ENCODE measurements around the gene LRRC4C. TPM values are rescaled to one million over a fixed set of nuclear protein-coding genes. Genes with fewer than 3 reads are reported as not detected.

The LRRC4C gene
- total RNA-seq, 1 experiment from 2014 or later, result not detected

GRCh38 chr11:40207416-40207815, 1252.0 kb downstream of the LRRC4C start:
- ChIA-PET CTCF (no interaction called here), POLR2A (ENCODE audit: unreplicated experiment) (no interaction called here)
- H3K27ac ChIP-seq (ENCODE audit: low read length), result no peak overlapping the region
- no peak overlapping the region for H3K4me3 ChIP-seq (ENCODE audit: low read length)
- no peaks in the 10 kb centered on the region for H4K20me1 ChIP-seq (ENCODE audit: low read length)
- H3K4me2 ChIP-seq (ENCODE audit: low read length), result no peak overlapping the region
- no peaks in the 10 kb centered on the region for H3K4me1 ChIP-seq (ENCODE audit: insufficient read depth, low read length)
- H3K9me2 ChIP-seq (replicated peaks; ENCODE audit: low read length), result no peaks in the 10 kb centered on the region
- ATAC-seq (no peak), DNase-seq (no peak)
- H3K79me2 ChIP-seq (ENCODE audit: low read length), result no peaks in the 10 kb centered on the region
- H3K36me3 ChIP-seq (ENCODE audit: low read depth, low read length), result no peaks in the 10 kb centered on the region
- H3K27me3 ChIP-seq (ENCODE audit: low read length), result peaks cover 4% of the 10 kb centered on the region; the same call in 1 of the 2 replicates
- no TSS peak for BruUV-seq (replicated peaks)
- H3F3A ChIP-seq (ENCODE audit: low read length, unreplicated experiment), result no peaks in the 10 kb centered on the region
- H2AFZ ChIP-seq (ENCODE audit: low read length), result no peak overlapping the region
- no peak overlapping the region for H3K9ac ChIP-seq (ENCODE audit: low read length)
- intact Hi-C loops (cut with micrococcal nuclease), result no loop called here
- TF ChIP-seq EZH2 (IDR thresholded peaks at IDR 0.05; ENCODE audit: low read length, unreplicated experiment) (no peak), EZH2phosphoT487 (IDR thresholded peaks at IDR 0.05; ENCODE audit: borderline replicate concordance, low read length) (no peak), CTCF (conservative IDR thresholded peaks at IDR 0.05; ENCODE audit: low read depth, low read length) (no peak)
- no peaks in the 10 kb centered on the region for H3K9me3 ChIP-seq (ENCODE audit: low read length)

- TF ChIP-seq EZH2phosphoT487 (IDR thresholded peaks at IDR 0.05; ENCODE audit: borderline replicate concordance, low read length), result no peak
- no peak for TF ChIP-seq CTCF (conservative IDR thresholded peaks at IDR 0.05; ENCODE audit: low read depth, low read length)
- TF ChIP-seq EZH2 (IDR thresholded peaks at IDR 0.05; ENCODE audit: low read length, unreplicated experiment), result no peak
- Histone ChIP-seq H3K27me3 (ENCODE audit: low read length) (peaks cover 4% of the 10 kb centered on the region; the same call in 1 of the 2 replicates), H3K4me3 (ENCODE audit: low read length) (no peak overlapping the region), H3K9me2 (replicated peaks; ENCODE audit: low read length) (no peaks in the 10 kb centered on the region), H3K27ac (ENCODE audit: low read length) (no peak overlapping the region), H3K4me2 (ENCODE audit: low read length) (no peak overlapping the region), H3K4me1 (ENCODE audit: insufficient read depth, low read length) (no peaks in the 10 kb centered on the region), H3K79me2 (ENCODE audit: low read length) (no peaks in the 10 kb centered on the region), H3K9ac (ENCODE audit: low read length) (no peak overlapping the region), H3F3A (ENCODE audit: low read length, unreplicated experiment) (no peaks in the 10 kb centered on the region), H3K9me3 (ENCODE audit: low read length) (no peaks in the 10 kb centered on the region), H4K20me1 (ENCODE audit: low read length) (no peaks in the 10 kb centered on the region), H2AFZ (ENCODE audit: low read length) (no peak overlapping the region), H3K36me3 (ENCODE audit: low read depth, low read length) (no peaks in the 10 kb centered on the region)
- intact Hi-C loops (cut with micrococcal nuclease), result no loop called here
- ChIA-PET POLR2A (ENCODE audit: unreplicated experiment) (no interaction called here), CTCF (no interaction called here)
- DNase-seq (no peak), ATAC-seq (no peak)
- BruUV-seq (replicated peaks), result no TSS peak
Observed at GRCh38 chr11:40204228-40204627, 1255.2 kb downstream of the LRRC4C start.

- intact Hi-C loops (cut with micrococcal nuclease), result no loop called here
- H3K79me2 ChIP-seq (ENCODE audit: low read length), result no peaks in the 10 kb centered on the region
- no peak for TF ChIP-seq CTCF (conservative IDR thresholded peaks at IDR 0.05; ENCODE audit: low read depth, low read length)
- TF ChIP-seq EZH2 (IDR thresholded peaks at IDR 0.05; ENCODE audit: low read length, unreplicated experiment), result no peak
- no peak for TF ChIP-seq EZH2phosphoT487 (IDR thresholded peaks at IDR 0.05; ENCODE audit: borderline replicate concordance, low read length)
- no peak overlapping the region for H2AFZ ChIP-seq (ENCODE audit: low read length)
- ChIA-PET POLR2A (ENCODE audit: unreplicated experiment) (no interaction called here), CTCF (no interaction called here)
- ATAC-seq (no peak), DNase-seq (no peak)
- no peak overlapping the region for H3K4me2 ChIP-seq (ENCODE audit: low read length)
- H3K9ac ChIP-seq (ENCODE audit: low read length), result no peak overlapping the region
- BruUV-seq (replicated peaks), result no TSS peak
- no peaks in the 10 kb centered on the region for H3K4me1 ChIP-seq (ENCODE audit: insufficient read depth, low read length)
- H4K20me1 ChIP-seq (ENCODE audit: low read length), result no peaks in the 10 kb centered on the region
- no peaks in the 10 kb centered on the region for H3K9me3 ChIP-seq (ENCODE audit: low read length)
- H3F3A ChIP-seq (ENCODE audit: low read length, unreplicated experiment), result no peaks in the 10 kb centered on the region
- H3K9me2 ChIP-seq (replicated peaks; ENCODE audit: low read length), result no peaks in the 10 kb centered on the region
- H3K36me3 ChIP-seq (ENCODE audit: low read depth, low read length), result no peaks in the 10 kb centered on the region
- no peak overlapping the region for H3K4me3 ChIP-seq (ENCODE audit: low read length)
- H3K27ac ChIP-seq (ENCODE audit: low read length), result no peak overlapping the region
- peaks cover 4% of the 10 kb centered on the region; the same call in 1 of the 2 replicates for H3K27me3 ChIP-seq (ENCODE audit: low read length)
Observed at GRCh38 chr11:40203606-40204005, 1255.8 kb downstream of the LRRC4C start.
